ENCODE data around the gene PAK1.

Gene PAK1

DNA sequence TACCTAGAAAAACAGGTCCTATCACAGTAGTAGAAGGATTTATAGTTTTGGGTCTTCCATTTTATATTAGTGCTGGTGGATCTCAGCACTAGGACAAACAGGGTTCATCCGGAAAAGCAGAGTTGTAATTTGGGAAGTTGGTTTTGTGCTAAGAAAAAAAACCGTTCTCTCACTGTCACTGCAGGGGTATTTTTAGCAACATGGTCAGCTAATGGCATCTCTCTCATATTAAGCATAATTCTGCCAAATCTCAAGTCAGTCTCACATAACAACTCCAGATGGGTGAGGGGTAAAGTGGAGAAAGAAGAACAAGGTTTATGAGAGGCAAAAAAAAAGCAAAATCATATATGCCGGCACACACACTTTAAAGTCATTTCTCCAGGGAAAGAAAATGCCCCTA, 120.8 kb downstream of the PAK1 start:
- DNase-seq, result no peak

DNA sequence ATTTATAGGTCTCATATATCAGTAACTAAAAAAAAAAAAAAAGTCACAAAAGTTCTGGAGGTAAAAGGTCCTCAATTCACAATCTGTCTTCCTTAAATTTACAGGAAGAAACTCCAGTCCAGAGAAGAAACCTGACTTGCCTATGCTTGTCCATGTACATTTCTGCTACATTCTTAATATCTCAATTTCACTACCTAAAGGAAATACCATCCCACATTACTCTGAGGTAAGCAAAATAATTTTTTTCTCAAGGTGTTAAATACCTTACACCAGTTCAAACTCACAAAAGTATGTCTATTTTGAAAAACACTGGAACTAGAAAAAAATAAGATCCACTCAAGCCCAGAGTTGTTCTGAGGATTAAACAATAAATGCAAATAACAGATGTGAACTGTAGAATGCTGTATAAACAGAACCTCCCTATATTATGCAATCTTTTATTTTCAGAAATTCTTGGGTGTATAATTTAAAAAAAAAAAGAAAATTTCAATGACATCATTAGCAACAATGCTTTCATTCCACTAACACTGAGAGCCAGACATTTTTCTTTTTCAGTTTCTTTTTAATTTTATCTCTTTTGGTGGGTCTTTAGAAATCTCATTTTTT, 122.5 kb downstream of the PAK1 start:
- no peak for DNase-seq

DNA sequence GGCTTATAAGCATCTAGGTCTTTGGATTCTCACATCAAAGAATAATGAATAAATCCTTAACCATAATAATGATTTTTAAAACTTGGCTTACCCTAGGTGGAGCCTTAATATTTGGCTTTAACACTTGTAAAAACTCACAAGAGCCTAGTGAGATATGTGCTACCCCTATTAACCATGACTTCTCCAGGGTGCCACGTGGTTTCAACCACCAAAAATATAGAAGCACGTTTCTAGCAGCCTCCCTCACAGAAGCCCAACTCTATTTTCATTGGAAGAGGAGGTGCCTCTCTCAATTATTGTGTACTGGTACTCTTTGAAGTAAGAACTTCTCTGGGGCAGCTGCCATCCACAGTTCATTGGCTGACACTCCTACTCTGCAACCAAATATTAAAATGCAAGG, 125.9 kb downstream of the PAK1 start:
- no peak for DNase-seq

DNA sequence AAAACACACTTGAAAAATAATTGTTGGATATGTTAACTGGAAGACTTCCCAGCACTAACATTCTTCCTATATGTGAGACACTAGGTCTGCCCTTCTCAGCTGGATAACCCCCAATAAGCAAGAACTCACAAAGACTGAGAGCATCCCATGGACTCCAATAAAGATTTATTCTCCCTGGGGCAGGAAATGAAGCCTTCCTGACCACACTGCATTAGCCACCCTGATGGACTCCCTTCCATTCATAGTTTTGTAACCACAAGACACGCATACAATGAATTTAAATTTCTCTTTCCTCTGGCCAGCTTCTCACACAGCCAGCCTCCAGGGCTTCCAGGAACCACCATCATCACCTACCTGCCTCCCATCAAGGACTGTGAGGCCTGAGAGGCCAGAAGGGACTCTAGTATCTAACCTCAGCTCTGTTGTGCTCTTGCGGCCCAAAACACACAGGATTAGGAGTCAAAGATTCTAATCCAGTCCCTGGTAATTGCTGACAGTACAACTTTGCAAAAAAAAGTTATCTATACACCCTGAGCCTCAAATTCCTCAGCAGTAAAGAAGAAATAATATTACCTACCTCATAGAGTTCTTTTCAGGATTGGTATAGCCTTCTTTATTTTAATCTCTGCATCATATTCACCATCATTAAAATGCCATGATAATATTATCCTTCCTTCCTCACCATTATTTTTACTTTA, 126.8 kb downstream of the PAK1 start:
- DNase-seq, result no peak

DNA sequence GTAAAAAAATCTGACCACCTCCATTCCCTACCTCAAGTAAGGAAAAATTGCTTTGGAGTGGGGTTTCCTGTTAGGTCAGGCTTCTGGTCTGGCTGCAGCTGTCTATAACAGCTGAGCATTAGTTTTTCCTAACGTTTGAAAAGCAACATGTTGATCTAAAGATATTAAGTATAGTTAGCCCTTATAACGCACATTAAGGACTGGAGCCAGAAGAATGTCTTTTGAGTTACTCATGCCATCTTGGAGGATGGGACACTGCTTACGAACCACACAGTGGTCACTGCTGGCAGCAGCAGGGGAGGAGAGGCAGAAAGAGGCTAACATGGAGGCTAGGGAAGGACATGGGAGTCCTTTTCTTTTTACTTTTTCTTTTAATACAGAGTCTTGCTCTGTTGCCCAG, 128.3 kb downstream of the PAK1 start:
- no peak for DNase-seq

DNA sequence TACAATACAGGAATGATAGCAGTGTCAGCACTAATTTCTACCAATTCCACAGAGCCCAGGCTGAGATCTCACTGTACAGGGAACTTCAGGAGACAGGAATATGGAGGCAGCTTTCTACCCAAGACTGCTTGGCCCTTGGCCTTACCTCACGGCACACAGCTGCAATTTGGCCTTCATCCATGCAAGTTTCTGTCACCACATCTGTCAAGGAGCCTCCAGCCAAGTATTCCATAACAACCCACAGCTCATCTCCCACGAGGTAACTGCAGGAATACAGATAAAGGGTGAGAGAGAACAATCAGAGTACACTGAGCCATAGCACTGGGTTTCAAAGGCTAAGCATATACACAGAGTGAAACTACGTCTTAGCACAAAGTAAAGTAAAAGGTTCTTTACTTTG, 133.4 kb downstream of the PAK1 start:
- DNase-seq, result no peak

DNA sequence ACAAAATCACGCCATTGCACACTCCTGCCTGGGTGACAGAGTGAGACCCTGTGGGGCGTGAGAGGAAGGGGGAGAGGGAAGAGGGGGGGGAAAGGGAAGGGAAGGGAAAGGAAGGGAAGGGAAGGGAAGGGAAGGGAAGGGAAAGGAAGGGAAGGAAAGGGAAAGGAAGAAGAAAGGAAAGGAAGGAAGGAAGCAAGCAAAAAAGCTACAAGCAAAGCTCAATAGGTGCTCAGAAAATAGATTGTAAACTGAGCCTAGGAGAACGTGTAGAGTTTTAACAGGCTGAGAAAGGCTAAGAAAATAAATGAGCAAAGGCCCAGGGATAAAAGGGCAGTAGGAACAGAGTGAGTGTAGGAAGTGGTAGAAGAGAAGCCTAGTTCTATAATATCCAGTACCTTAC, 141.6 kb downstream of the PAK1 start:
- no peak for DNase-seq

DNA sequence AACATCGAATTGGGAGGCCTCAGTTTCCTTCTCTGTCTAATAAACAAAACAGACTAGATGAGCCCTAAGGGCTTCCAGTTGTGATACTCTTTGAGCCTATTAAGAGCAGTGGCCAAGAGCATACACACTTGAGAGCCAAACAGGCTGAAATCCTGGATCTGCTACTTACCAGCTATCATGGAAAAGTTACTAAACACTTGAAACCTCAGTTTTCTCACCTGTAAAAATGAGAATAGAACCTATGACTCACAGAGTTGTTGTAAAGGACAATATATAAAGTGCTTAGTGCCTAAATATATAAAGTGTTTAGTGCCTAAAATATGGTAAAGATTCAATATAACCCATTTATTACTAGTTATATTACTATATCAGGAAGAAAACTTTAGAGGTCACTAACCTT, 148.7 kb downstream of the PAK1 start:
- DNase-seq, result no peak

DNA sequence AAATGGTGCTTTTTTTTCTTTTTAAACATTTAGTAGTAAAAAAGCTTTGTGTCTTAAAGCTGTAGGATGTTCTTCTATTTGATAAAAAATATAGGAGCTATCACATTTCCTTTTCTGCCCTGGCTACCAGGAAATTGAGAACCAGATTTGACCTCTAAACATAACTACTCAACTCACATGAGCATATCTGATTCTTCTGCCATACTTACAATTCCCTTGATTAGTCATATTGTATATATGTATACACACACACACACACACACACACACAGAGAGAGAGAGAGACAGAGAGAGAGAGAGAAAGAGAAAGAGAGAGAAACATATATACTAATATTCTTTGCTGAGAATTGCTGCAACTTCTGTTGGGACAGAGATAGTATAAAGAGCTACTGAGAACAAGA, 149.4 kb downstream of the PAK1 start:
- DNase-seq, result no peak

DNA sequence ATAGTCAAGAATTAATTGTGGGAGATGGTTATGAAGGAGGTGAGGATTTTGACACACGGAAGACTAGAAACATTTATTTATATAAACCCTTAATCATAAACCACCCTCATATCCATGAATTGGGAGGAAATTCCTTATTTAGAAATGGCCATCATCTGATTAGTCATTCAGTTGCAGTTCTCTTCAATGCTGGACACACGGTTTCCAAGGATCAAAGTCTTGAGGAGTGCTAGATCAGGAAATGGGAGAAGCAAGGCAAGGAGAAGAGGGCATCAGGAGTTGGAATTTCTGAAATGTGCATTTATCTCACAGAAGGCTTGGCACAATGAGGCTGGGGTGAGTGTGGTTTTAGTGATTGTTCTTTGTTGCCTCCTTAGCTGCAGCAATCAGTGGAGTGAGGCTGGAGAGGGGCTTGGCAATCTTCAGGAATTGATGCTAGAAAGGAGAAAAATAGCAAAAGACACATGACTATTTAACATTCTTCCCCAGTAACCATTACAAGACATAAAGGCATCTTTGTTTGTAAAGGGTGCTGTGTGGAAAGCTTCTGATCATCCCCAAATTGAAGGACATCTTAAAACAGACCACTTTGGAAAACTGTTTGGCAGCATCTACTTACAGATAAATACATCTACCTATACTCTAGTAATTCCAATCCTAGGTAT, 150.8 kb downstream of the PAK1 start:
- no peak for DNase-seq

DNA sequence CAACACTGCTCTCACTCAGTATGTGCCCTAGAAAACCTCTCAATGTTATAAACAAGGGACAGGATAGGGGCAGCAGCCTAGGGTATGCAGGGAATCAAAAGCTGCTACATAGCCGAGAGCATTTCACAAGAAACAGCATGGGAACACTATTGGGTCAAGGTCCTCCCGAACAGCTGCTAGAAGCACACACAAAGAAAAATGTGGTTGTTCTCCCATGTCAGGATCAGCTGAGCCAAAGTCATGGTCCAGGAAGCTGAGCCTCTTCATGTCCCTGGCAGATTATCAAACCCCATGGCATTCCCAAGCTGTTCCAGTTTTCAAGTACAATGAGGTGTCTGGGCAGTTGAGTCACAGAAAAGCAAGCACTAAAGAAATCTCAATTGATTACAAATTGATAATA, 151.4 kb downstream of the PAK1 start:
- DNase-seq, result no peak

DNA sequence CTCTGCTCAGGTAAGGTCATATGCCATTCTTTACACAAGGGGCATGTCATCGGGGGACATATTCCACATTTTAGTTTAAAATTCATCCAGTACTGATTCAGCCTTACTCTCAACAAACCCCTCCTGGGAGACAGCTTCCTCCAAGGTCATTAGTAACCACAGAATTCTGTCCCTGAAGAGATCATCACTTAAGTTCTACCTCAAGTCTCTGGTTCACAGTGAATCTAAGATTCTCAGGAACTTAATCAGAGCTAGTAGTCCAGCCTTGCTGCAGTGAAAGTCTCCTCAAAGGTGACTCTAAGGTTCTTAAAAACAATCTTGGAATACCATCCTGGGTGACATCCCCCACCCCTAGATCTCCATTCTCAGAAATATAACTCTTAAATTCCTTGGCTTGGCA, 153.5 kb downstream of the PAK1 start:
- DNase-seq, result no peak

DNA sequence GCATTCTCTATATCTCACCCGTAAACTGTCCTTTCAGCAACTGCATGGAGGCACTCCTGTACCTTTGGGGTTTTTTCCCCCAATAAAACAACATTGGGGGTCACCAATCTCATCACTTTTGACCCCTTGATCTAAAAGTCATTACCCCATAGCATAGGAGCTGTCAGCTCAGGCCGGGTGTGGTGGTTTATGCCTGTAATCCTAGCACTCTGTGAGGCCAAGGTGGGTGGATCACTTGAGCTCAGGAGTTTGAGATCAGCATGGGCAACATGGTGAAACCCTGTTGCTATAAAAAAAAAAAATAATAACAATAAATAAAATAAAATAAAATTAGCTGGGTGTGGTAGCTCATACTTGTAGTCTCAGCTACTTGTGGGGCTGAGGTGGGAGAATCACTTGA, 155.3 kb downstream of the PAK1 start:
- no peak for DNase-seq

DNA sequence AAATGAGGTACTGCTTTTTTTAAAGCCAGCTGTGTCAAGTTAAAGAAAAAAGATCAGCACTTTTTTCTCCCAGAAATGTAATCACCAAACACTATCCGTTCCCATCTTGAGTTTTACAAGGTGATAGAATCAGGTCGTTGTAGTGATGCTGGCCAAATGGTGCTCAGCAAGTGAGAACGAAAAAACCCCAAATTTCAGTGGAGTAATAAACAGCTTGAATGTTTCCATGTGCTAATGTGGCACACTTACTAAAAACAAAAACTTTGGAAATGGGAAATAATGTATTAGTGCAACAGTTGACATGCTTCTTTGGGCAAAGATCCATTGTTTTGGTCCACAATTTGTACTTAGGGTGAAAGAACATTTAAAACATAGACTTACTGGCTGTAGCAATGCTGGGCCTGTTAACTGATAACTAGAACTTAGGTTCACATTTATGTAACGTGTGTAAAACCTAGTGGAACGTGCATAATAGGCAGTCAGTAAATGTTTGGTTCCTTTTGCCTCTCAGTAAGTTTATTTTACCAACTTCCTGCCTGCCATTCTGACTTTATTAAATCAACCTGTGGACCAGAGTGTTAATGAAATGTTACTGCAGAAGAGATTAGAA, 157.1 kb downstream of the PAK1 start:
- no peak for DNase-seq

DNA sequence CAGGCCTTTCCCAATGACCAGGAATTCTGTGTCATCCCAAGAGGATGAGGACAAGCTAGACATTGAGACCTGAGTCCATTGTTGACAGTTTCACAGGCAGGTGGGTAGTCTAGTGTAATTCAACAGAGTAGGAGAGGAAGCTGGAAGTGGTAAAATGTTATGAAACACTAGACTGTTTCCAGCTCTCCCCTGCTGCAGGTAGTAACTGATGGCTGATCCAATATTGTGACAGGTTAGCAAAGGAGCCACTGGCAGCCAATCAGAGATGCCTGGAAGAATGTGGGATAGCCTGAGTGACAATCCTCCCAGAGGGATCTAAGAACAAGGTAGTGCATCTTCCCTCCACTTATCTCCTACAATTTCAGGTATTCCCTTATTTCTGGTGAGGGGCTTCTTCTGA, 161.8 kb downstream of the PAK1 start:
- no peak for DNase-seq

DNA sequence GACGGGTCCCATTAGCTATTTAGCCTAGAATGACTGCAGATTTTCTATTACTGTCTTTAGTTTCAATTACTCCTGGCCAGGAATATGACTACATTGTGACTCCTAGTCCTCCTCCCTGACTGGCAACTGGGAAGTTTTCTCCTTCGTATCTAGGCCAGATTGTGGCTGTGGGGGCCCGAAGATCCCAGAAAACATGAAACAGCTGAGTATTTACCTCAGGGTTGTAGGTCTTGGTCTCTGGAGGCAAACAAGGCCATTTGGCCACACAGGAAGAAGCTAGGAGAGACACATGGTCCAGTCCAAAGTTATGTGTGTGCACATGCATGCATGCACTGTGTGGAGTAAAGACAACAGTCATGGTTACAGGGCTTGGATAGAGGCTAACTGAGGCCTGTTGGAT, 162.2 kb downstream of the PAK1 start:
- DNase-seq, result no peak

DNA sequence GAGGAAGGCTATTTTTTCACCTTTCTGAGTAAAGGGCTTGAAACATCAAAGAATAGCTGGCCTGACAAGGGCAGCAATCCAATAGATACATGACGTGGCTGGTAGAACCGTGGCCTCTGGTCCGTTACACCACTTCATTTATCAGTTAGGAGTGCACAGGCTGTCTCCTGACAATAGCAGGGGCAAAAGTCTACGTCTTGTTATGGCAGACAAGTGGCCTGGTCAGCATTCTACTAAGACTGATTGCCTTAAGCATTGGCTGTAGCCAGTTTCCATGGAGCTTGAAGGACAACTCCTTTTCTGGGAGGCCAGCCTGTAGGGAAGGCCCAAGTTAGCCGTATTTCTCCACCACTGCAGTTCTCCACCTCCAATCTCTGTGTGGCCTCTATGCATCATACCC, 163.2 kb downstream of the PAK1 start:
- DNase-seq, result no peak

DNA sequence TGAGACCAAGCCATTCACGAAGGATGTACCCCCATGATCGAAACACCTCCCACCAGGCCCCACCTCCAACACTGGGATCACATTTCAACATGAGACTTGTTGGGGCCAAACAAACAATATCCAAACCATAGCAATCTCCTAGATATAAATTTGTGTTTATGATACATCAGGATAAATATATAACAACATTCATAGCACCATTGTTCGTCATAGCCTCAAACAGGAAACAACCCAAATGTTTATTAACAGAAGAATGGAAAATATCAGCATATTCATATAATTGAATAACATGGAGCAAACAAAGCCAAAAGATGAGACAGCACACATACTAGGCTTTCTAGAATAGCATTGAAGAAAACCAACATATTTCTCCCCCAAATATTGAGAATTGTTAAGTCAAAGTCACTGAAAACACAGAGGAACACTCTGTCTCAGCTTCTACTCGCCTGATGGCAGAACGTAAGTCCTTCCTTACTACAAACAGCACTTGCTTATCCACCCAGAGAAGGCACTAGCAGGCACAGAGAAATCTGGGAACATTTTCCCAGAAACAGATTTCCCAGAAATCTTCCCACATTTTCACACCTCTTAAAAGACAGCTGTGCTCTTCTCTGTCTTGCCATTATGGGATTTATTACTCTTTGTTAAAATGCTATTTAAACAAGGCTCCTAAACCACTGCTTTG, 164.4 kb downstream of the PAK1 start:
- no peak for DNase-seq

DNA sequence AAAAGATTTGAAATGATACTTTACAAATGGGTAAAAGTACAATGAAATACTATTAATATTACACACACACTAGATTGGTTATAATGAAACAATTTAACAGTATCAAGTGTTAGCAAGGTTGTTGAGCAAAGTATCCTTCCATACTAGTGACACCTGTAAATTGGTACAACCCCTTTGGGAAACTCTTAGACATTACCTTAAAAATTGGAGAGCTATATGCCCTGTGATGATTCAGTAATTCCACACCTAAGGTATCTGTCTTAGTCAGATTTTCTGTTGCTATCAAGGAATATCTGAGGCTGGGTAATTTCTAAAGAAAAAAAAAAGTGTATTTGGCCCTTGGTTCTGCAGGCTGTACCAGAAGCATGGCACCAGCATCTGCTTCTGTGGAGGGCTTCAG, 165.1 kb downstream of the PAK1 start:
- no peak for DNase-seq

DNA sequence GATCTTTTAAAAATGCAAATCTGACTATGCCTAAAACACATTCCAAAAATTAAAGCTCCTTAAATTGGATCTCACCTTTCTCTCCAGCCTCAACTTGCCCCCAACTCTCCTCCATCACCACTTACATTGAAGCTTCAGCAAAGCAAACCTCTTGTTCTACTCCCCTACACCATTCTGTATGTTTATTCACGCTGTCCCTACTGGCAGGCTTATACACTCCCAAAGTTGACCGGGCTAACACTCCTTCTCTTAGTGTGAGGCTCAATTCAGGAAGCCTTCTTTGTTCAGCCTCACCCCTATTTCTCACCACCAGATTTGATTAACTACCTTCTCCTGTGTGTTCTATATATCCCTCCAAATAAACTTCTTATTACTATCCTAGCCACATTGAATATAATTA, 170.6 kb downstream of the PAK1 start:
- no peak for DNase-seq

DNA sequence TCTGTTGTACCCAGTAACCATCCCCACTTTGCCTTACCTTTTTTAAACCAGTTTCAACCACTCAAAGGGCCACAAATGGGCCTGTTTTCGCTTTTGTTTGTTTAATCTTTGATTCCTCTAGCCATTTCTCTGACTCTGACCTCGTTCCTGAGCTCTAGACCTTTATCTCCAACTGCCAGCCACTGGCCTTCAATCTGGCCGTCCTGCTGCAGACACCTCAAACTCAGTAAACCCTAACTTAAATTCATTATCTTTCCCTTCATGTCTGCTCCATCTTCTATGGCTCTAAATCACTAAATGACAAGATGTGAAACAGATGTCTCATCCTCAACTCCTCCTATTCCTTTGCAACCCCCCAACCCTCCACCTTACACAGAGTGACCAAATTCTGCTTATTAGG, 171.1 kb downstream of the PAK1 start:
- no peak for DNase-seq

DNA sequence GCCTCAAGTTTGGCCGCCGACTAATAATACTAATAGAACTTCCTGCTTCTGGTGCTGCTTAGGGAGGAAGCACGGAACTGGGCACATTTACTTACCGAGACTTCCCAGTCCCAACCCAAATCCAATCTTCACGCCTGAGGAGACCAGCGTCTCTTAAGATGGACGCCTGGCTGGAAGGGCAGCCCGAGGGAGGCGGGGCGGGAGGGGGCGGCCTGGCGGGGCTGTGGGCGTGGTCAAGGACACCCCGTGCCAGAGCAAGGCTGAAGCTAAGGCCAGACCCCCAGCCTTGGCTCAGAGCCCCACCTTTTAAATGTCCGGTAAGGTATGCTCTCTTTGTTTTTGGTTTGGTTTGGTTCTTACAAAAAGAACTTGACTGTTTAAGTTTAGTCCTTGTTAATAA, 172.4 kb downstream of the PAK1 start, which contains the start of gene GDPD4:
GDPD4 (minus strand) TSS at position 177 of the 400 bp plus-strand sequence. CDS start 16,549 bp downstream, outside the sequence.
- no peak for DNase-seq

DNA sequence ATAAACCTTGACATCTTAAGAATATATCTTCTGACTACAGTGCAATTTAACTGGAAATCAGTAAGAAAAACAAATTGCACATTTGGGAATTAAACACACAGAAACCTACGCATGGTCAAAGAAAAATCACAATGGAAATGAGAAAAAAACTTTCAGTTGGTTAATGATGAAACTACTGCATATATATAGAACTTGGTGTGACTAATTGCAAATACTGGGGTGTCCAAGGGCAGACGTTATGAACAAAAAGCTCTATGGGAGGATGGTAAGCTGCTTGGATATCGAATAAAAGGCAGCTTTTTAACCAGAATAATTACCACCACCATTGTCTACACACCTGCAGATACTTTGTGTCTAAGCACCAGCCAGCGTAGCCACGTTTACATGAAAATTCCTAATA, 173.2 kb downstream of the PAK1 start:
- DNase-seq, result no peak
